LNCAP (cell line): ENCODE results near the gene MSI2.

ENCODE experiments used
- CTCF ChIP-seq: fragments of 450-650 bp; IDR thresholded peaks from 2 replicates; pipeline ENCODE4 v1.5.1; 2017; ENCODE audit warnings: mild to moderate bottlenecking

Gene MSI2

GRCh38 chr17:57538736-57539456 is 282.6 kb downstream of the MSI2 start:
- TF ChIP-seq CTCF: no peak

DNA sequence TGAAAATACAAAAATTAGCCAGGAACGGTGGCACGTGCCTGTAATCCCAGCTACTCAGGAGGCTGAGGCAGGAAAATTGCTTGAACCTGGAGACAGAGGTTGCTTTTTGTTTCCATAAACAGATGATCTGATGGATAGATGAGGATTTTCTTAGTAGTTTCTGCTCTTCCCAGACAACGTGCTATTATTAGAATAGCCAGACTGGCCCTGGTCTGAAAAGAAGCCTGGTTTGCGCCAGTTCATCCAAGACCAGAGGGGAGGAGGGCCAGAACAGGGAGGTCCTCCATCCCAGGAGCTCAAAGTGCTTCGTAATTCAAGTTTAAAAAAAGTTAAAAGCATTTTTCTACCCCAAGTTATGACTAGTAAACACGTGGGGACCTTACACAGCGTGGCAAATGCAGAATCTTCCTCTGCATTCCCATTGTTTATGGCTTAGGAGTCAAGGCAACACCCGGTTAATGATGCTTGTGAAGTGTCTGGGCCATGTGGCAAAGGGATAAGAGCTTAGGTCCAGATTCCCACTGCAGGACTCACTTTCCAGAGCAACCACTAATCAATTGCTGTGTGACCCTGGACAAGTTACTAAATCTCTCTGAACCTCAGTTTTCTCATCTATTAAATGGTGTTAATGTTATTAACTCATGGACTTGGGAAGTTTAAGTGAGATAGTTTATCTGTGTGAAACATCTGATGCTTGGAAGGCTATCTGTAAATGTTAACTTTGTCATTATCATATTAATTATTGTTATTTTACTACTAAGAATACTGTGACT is 283.4 kb downstream of the MSI2 start:
- TF ChIP-seq CTCF: no peak

GRCh38 chr17:57540596-57540995 is 284.3 kb downstream of the MSI2 start:
- TF ChIP-seq CTCF: no peak

- no peak for TF ChIP-seq CTCF
Measured at GRCh38 chr17:57541049-57541448, 284.7 kb downstream of the MSI2 start.

DNA sequence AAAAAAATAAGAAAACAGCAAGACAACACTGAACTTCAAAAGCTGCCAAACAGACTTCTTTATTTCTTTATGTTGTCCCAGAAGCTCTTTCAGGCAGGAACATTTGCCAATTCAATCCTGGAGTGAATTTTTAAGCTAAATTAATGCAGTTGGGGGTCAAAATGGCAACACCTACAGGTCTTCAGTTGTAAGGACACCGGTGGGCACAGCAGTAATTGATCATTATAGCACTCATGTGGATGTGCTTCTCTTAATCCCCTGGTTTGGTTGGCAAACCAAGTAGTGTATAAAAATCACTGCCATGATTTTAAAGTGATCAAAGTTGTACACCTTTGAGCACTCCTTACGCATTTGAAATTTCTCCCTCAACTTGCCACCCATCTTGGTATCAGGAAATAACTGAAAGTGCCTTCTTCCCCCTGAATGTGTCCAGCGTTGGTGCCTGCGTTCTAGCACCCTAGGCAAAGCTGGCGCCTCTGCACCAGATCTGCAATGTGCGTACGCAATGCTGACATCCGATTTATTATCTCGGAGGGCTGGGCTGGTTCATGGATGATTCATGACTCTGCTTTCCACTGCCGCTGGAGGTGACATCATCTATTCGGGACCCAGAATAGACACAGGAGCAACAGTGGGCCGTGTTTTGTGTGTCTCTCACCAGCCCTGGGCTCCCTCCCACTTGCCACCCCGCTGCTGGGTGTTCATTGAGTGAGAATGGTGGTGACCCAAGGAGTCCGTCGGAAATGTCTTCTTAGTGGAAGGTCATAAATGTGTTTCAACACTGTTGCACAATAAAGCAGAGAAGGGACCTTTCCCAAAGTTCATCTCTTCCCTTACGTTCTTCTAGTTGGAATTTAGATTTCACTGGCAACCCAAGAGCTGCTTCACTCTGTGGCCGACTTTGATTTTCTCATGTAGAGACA is 285.4 kb downstream of the MSI2 start:
- no peak for TF ChIP-seq CTCF

DNA sequence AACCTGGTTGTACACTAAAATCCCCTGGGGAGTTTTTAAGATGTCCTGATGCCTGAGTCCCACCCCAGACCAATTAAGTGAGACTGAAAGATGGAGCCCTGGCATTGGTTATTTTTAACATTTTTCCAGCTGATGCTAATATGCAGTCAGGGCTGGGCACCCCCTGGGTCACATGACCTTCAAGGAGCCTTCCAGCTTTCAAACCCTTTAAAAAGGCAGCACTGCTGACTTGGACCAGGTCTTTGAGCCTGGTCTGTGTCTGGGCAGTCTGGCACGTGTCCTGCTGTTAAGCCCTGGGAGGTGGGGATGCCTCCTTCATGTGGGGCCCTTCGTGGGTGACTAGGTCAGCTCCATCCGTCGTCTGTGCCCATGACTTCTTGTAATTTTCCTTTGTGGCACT is 286.2 kb downstream of the MSI2 start:
- no peak for TF ChIP-seq CTCF

- no peak for TF ChIP-seq CTCF
Measured at GRCh38 chr17:57543230-57543629, 286.9 kb downstream of the MSI2 start.
